ENCODE measurements around the gene PLA2G2D. TPM values are rescaled to one million over a fixed set of nuclear protein-coding genes. Genes with fewer than 3 reads are reported as not detected.

The PLA2G2D gene
- total RNA-seq, 3 donors from 2014 or later (not counting 1 experiment from before 2014, with no cell fraction given), result not detected

DNA sequence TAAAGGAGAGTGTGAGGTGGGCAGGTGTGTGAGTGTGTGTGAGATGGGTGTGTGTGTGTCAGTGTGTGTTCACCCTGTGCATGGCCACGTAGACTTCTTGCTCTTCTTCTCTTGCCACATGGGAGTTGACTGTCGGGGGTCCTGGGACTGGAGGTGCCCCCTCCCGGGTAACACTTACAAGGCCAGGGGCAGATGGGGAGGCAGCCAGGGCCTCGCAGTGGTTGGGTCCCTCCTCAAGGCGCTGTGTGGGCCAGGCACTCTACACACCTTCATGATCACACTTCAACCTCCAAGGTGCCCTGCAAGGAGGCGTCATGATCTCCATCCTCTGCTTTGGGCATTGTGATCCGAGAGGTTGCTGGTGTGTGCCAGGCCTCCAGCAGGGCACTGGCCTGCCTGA, 22.1 kb upstream of the PLA2G2D start:
- Histone ChIP-seq H3K27ac (ENCODE audit: low read length) (no peak overlapping the region), H3K4me1 (ENCODE audit: control insufficient read depth, insufficient read depth, low read length) (no peaks in the 10 kb centered on the region), H3K27me3 (ENCODE audit: control insufficient read depth, insufficient read depth, low read length) (no peaks in the 10 kb centered on the region), H3K36me3 (ENCODE audit: control insufficient read depth, insufficient read depth, low read length) (no peaks in the 10 kb centered on the region), H3K4me3 (ENCODE audit: low read length) (no peak overlapping the region), H3K9me3 (ENCODE audit: control insufficient read depth, insufficient read depth, low read length) (no peaks in the 10 kb centered on the region)
- DNase-seq (no peak), ATAC-seq (no peak)
- peaks cover 0 to 2% of the 10 kb centered on the region in 2 donors for H3K27me3 Mint-ChIP-seq (ENCODE audit: low read depth in 2 of 2)
- no peak for TF ChIP-seq CTCF (IDR thresholded peaks at IDR 0.05)
- intact Hi-C loops (cut with micrococcal nuclease), result no loop called here
- H3K4me1 Mint-ChIP-seq, result no peaks in the 10 kb centered on the region
- no peaks in the 10 kb centered on the region for H3K9me3 Mint-ChIP-seq
- 86% methylated on average over 7 of the region's 7 CpGs for WGBS (ENCODE audit: insufficient coverage)
- no peak overlapping the region for H3K27ac Mint-ChIP-seq
- no peaks in the 10 kb centered on the region for H3K36me3 Mint-ChIP-seq
- no peak overlapping the region for H3K4me3 Mint-ChIP-seq

GRCh38 chr1:20141001-20141400, 21.7 kb upstream of the PLA2G2D start:
- Histone ChIP-seq H3K4me3 (ENCODE audit: low read length) (no peak overlapping the region), H3K9me3 (ENCODE audit: control insufficient read depth, insufficient read depth, low read length) (no peaks in the 10 kb centered on the region), H3K4me1 (ENCODE audit: control insufficient read depth, insufficient read depth, low read length) (no peaks in the 10 kb centered on the region), H3K27me3 (ENCODE audit: control insufficient read depth, insufficient read depth, low read length) (peaks cover 2% of the 10 kb centered on the region), H3K36me3 (ENCODE audit: control insufficient read depth, insufficient read depth, low read length) (no peaks in the 10 kb centered on the region), H3K27ac (ENCODE audit: low read length) (no peak overlapping the region)
- intact Hi-C loops (cut with micrococcal nuclease), result no loop called here
- Mint-ChIP-seq H3K4me1 (no peaks in the 10 kb centered on the region), H3K9me3 (no peaks in the 10 kb centered on the region), H3K27ac (no peak overlapping the region), H3K4me3 (no peak overlapping the region), H3K27me3 (ENCODE audit: low read depth in 2 of 2) (peaks cover 1 to 2% of the 10 kb centered on the region in 2 donors), H3K36me3 (no peaks in the 10 kb centered on the region)
- no peak for ATAC-seq
- DNase-seq, result no peak
- WGBS (ENCODE audit: insufficient coverage), result 92% methylated on average over 9 of the region's 9 CpGs
- no peak for TF ChIP-seq CTCF (IDR thresholded peaks at IDR 0.05)

DNA sequence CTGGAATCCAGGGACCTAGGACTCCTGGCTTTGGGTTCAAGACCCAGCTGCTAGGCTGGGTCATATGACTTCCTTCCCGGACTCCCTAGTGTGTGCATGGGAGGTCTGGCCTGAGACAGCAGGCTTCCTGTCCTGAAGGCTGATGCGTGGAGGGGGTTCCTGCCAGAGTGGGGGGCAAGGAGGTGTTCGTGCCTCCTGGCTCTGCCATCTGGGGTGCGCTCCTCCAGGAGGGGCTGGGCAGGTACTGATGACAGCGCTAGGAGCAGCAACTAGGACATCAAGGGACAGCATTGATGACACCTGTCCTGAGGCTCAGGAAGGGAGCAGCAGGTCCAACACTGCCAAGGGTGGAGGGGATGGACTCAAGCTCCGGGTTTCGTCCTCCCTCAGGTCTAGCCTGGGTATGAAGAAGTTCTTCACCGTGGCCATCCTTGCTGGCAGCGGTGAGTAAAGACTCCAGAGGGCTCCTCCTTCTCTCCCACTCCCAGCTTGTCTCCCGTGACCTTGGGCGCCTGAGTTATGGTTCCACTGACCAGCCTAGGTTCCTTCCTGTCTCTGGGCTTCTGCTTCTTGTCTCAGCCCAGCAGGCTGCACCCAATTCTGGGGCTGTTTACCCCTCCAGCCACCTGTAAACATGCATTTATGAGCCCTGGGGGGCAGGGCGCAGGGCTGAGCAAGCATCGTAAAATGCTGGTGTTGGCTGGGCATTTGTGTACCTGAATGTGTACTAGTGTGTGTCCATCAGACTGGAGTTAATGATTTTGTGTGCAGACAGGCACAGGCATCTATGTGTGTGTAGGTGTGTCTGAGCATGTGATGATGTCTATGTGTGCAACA, 20.7 kb upstream of the PLA2G2D start:
- Mint-ChIP-seq H3K27ac (no peak overlapping the region), H3K9me3 (no peaks in the 10 kb centered on the region), H3K4me1 (no peaks in the 10 kb centered on the region), H3K27me3 (ENCODE audit: low read depth in 2 of 2) (peaks cover 2 to 7% of the 10 kb centered on the region in 2 donors), H3K36me3 (no peaks in the 10 kb centered on the region), H3K4me3 (no peak overlapping the region)
- H3K36me3 ChIP-seq (ENCODE audit: control insufficient read depth, insufficient read depth, low read length), result no peaks in the 10 kb centered on the region
- no peak overlapping the region for H3K27ac ChIP-seq (ENCODE audit: low read length)
- no peaks in the 10 kb centered on the region for H3K4me1 ChIP-seq (ENCODE audit: control insufficient read depth, insufficient read depth, low read length)
- no peak overlapping the region for H3K4me3 ChIP-seq (ENCODE audit: low read length)
- WGBS (ENCODE audit: insufficient coverage), result 73% methylated on average over 13 of the region's 13 CpGs
- ATAC-seq, result no peak
- peaks cover 2% of the 10 kb centered on the region for H3K27me3 ChIP-seq (ENCODE audit: control insufficient read depth, insufficient read depth, low read length)
- no peak for TF ChIP-seq CTCF (IDR thresholded peaks at IDR 0.05)
- no peak for DNase-seq
- H3K9me3 ChIP-seq (ENCODE audit: control insufficient read depth, insufficient read depth, low read length), result no peaks in the 10 kb centered on the region
- intact Hi-C loops (cut with micrococcal nuclease), result no loop called here
